ENCODE data around the gene MAP1LC3B2.

MAP1LC3B2 gene

GRCh38 chr12:116544656-116545055 lies 14.5 kb upstream of the MAP1LC3B2 start:
- no peak overlapping the region for H3K9ac ChIP-seq (ENCODE audit: low read length in 5 of 5)
- no peak overlapping the region for H3K4me3 ChIP-seq (ENCODE audit: low read depth in 1 of 5, low read length in 5 of 5)
- no peaks in the 10 kb centered on the region for H3K36me3 ChIP-seq (ENCODE audit: control insufficient read depth in 5 of 5, insufficient read depth in 5 of 5, low read length in 5 of 5)
- peak overlapping the region; percentile 38 for H3K27ac ChIP-seq (ENCODE audit: low read depth, low read length)
- peaks cover 0 to 3% (median 0%) of the 10 kb centered on the region in 5 donors for H3K9me3 ChIP-seq (ENCODE audit: control insufficient read depth in 5 of 5, low read length in 5 of 5)
- no peaks in the 10 kb centered on the region for H3K27me3 ChIP-seq (ENCODE audit: control insufficient read depth in 5 of 5, insufficient read depth in 4 of 5, low read length in 5 of 5)
- H3K4me1 ChIP-seq (ENCODE audit: control insufficient read depth in 5 of 5, insufficient read depth in 5 of 5, low read length in 5 of 5): peaks cover 4 to 51% (median 35%) of the 10 kb centered on the region in 5 donors

GRCh38 chr12:116545144-116545543 lies 14.0 kb upstream of the MAP1LC3B2 start:
- Histone ChIP-seq H3K9ac (ENCODE audit: low read length in 5 of 5) (no peak overlapping the region), H3K36me3 (ENCODE audit: control insufficient read depth in 5 of 5, insufficient read depth in 5 of 5, low read length in 5 of 5) (no peaks in the 10 kb centered on the region), H3K27me3 (ENCODE audit: control insufficient read depth in 5 of 5, insufficient read depth in 4 of 5, low read length in 5 of 5) (no peaks in the 10 kb centered on the region), H3K4me3 (ENCODE audit: low read depth in 1 of 5, low read length in 5 of 5) (no peak overlapping the region), H3K9me3 (ENCODE audit: control insufficient read depth in 5 of 5, low read length in 5 of 5) (peaks cover 0 to 3% (median 0%) of the 10 kb centered on the region in 5 donors), H3K4me1 (ENCODE audit: control insufficient read depth in 5 of 5, insufficient read depth in 5 of 5, low read length in 5 of 5) (peaks cover 4 to 46% (median 34%) of the 10 kb centered on the region in 5 donors), H3K27ac (ENCODE audit: low read depth, low read length) (no peak overlapping the region)

GRCh38 chr12:116545936-116546335 lies 13.2 kb upstream of the MAP1LC3B2 start:
- Histone ChIP-seq H3K27me3 (ENCODE audit: control insufficient read depth in 5 of 5, insufficient read depth in 4 of 5, low read length in 5 of 5) (no peaks in the 10 kb centered on the region), H3K4me1 (ENCODE audit: control insufficient read depth in 5 of 5, insufficient read depth in 5 of 5, low read length in 5 of 5) (peaks cover 4 to 43% (median 32%) of the 10 kb centered on the region in 5 donors), H3K27ac (ENCODE audit: low read depth, low read length) (no peak overlapping the region), H3K4me3 (ENCODE audit: low read depth in 1 of 5, low read length in 5 of 5) (no peak overlapping the region), H3K9ac (ENCODE audit: low read length in 5 of 5) (no peak overlapping the region), H3K36me3 (ENCODE audit: control insufficient read depth in 5 of 5, insufficient read depth in 5 of 5, low read length in 5 of 5) (no peaks in the 10 kb centered on the region), H3K9me3 (ENCODE audit: control insufficient read depth in 5 of 5, low read length in 5 of 5) (peaks cover 0 to 1% (median 0%) of the 10 kb centered on the region in 5 donors)

GRCh38 chr12:116547955-116548501 lies 11.2 kb upstream of the MAP1LC3B2 start:
- no peak overlapping the region for H3K27ac ChIP-seq (ENCODE audit: low read depth, low read length)

GRCh38 chr12:116549993-116550392 lies 9.2 kb upstream of the MAP1LC3B2 start:
- Histone ChIP-seq H3K4me1 (ENCODE audit: control insufficient read depth in 5 of 5, insufficient read depth in 5 of 5, low read length in 5 of 5) (peaks cover 0 to 17% (median 8%) of the 10 kb centered on the region in 5 donors), H3K9ac (ENCODE audit: low read length in 5 of 5) (no peak overlapping the region), H3K36me3 (ENCODE audit: control insufficient read depth in 5 of 5, insufficient read depth in 5 of 5, low read length in 5 of 5) (no peaks in the 10 kb centered on the region), H3K27ac (ENCODE audit: low read depth, low read length) (no peak overlapping the region), H3K27me3 (ENCODE audit: control insufficient read depth in 5 of 5, insufficient read depth in 4 of 5, low read length in 5 of 5) (no peaks in the 10 kb centered on the region), H3K9me3 (ENCODE audit: control insufficient read depth in 5 of 5, low read length in 5 of 5) (no peaks in the 10 kb centered on the region), H3K4me3 (ENCODE audit: low read depth in 1 of 5, low read length in 5 of 5) (no peak overlapping the region)

More at GRCh38 chr12:116547955-116548501, 11.2 kb upstream of the MAP1LC3B2 start:
- H3K9me3 ChIP-seq (ENCODE audit: control insufficient read depth in 5 of 5, low read length in 5 of 5): no peaks in the 10 kb centered on the region
- peaks cover 4 to 36% (median 25%) of the 10 kb centered on the region in 5 donors for H3K4me1 ChIP-seq (ENCODE audit: control insufficient read depth in 5 of 5, insufficient read depth in 5 of 5, low read length in 5 of 5)
- H3K9ac ChIP-seq (ENCODE audit: low read length in 5 of 5): no peak overlapping the region
- no peak overlapping the region for H3K4me3 ChIP-seq (ENCODE audit: low read depth in 1 of 5, low read length in 5 of 5)
- no peaks in the 10 kb centered on the region for H3K36me3 ChIP-seq (ENCODE audit: control insufficient read depth in 5 of 5, insufficient read depth in 5 of 5, low read length in 5 of 5)
- no peaks in the 10 kb centered on the region for H3K27me3 ChIP-seq (ENCODE audit: control insufficient read depth in 5 of 5, insufficient read depth in 4 of 5, low read length in 5 of 5)

GRCh38 chr12:116551151-116551550 lies 8.0 kb upstream of the MAP1LC3B2 start:
- Histone ChIP-seq H3K4me3 (ENCODE audit: low read depth in 1 of 5, low read length in 5 of 5) (no peak overlapping the region), H3K27ac (ENCODE audit: low read depth, low read length) (no peak overlapping the region), H3K4me1 (ENCODE audit: control insufficient read depth in 5 of 5, insufficient read depth in 5 of 5, low read length in 5 of 5) (peaks cover 0 to 11% (median 8%) of the 10 kb centered on the region in 5 donors), H3K36me3 (ENCODE audit: control insufficient read depth in 5 of 5, insufficient read depth in 5 of 5, low read length in 5 of 5) (no peaks in the 10 kb centered on the region), H3K9me3 (ENCODE audit: control insufficient read depth in 5 of 5, low read length in 5 of 5) (no peaks in the 10 kb centered on the region), H3K9ac (ENCODE audit: low read length in 5 of 5) (no peak overlapping the region), H3K27me3 (ENCODE audit: control insufficient read depth in 5 of 5, insufficient read depth in 4 of 5, low read length in 5 of 5) (no peaks in the 10 kb centered on the region)

- H3K9ac ChIP-seq (ENCODE audit: low read length in 5 of 5): no peak overlapping the region
- peaks cover 0 to 11% (median 8%) of the 10 kb centered on the region in 5 donors for H3K4me1 ChIP-seq (ENCODE audit: control insufficient read depth in 5 of 5, insufficient read depth in 5 of 5, low read length in 5 of 5)
- H3K27me3 ChIP-seq (ENCODE audit: control insufficient read depth in 5 of 5, insufficient read depth in 4 of 5, low read length in 5 of 5): no peaks in the 10 kb centered on the region
- no peaks in the 10 kb centered on the region for H3K9me3 ChIP-seq (ENCODE audit: control insufficient read depth in 5 of 5, low read length in 5 of 5)
- no peak overlapping the region for H3K27ac ChIP-seq (ENCODE audit: low read depth, low read length)
- no peaks in the 10 kb centered on the region for H3K36me3 ChIP-seq (ENCODE audit: control insufficient read depth in 5 of 5, insufficient read depth in 5 of 5, low read length in 5 of 5)
- H3K4me3 ChIP-seq (ENCODE audit: low read depth in 1 of 5, low read length in 5 of 5): no peak overlapping the region
Measured at GRCh38 chr12:116551619-116551951, 7.6 kb upstream of the MAP1LC3B2 start.

- H3K27ac ChIP-seq (ENCODE audit: low read depth, low read length): no peak overlapping the region
- no peak overlapping the region for H3K9ac ChIP-seq (ENCODE audit: low read length in 5 of 5)
- no peaks in the 10 kb centered on the region for H3K27me3 ChIP-seq (ENCODE audit: control insufficient read depth in 5 of 5, insufficient read depth in 4 of 5, low read length in 5 of 5)
- peaks cover 0 to 11% (median 8%) of the 10 kb centered on the region in 5 donors for H3K4me1 ChIP-seq (ENCODE audit: control insufficient read depth in 5 of 5, insufficient read depth in 5 of 5, low read length in 5 of 5)
- no peaks in the 10 kb centered on the region for H3K36me3 ChIP-seq (ENCODE audit: control insufficient read depth in 5 of 5, insufficient read depth in 5 of 5, low read length in 5 of 5)
- H3K9me3 ChIP-seq (ENCODE audit: control insufficient read depth in 5 of 5, low read length in 5 of 5): no peaks in the 10 kb centered on the region
- H3K4me3 ChIP-seq (ENCODE audit: low read depth in 1 of 5, low read length in 5 of 5): no peak overlapping the region
Measured at GRCh38 chr12:116551952-116552772, 7.0 kb upstream of the MAP1LC3B2 start.

- Histone ChIP-seq H3K4me1 (ENCODE audit: control insufficient read depth in 5 of 5, insufficient read depth in 5 of 5, low read length in 5 of 5) (peaks cover 0 to 9% (median 6%) of the 10 kb centered on the region in 5 donors), H3K27ac (ENCODE audit: low read depth, low read length) (no peak overlapping the region), H3K9ac (ENCODE audit: low read length in 5 of 5) (no peak overlapping the region), H3K27me3 (ENCODE audit: control insufficient read depth in 5 of 5, insufficient read depth in 4 of 5, low read length in 5 of 5) (no peaks in the 10 kb centered on the region), H3K36me3 (ENCODE audit: control insufficient read depth in 5 of 5, insufficient read depth in 5 of 5, low read length in 5 of 5) (no peaks in the 10 kb centered on the region), H3K9me3 (ENCODE audit: control insufficient read depth in 5 of 5, low read length in 5 of 5) (no peaks in the 10 kb centered on the region), H3K4me3 (ENCODE audit: low read depth in 1 of 5, low read length in 5 of 5) (no peak overlapping the region)
Measured at GRCh38 chr12:116552773-116553373, 6.3 kb upstream of the MAP1LC3B2 start.

- Histone ChIP-seq H3K27ac (ENCODE audit: low read depth, low read length) (no peak overlapping the region), H3K27me3 (ENCODE audit: control insufficient read depth in 5 of 5, insufficient read depth in 4 of 5, low read length in 5 of 5) (no peaks in the 10 kb centered on the region), H3K4me1 (ENCODE audit: control insufficient read depth in 5 of 5, insufficient read depth in 5 of 5, low read length in 5 of 5) (peaks cover 0 to 21% (median 6%) of the 10 kb centered on the region in 5 donors), H3K36me3 (ENCODE audit: control insufficient read depth in 5 of 5, insufficient read depth in 5 of 5, low read length in 5 of 5) (no peaks in the 10 kb centered on the region), H3K4me3 (ENCODE audit: low read depth in 1 of 5, low read length in 5 of 5) (no peak overlapping the region), H3K9me3 (ENCODE audit: control insufficient read depth in 5 of 5, low read length in 5 of 5) (no peaks in the 10 kb centered on the region), H3K9ac (ENCODE audit: low read length in 5 of 5) (no peak overlapping the region)
Measured at GRCh38 chr12:116556356-116556952, 2.7 kb upstream of the MAP1LC3B2 start.
